Endothelial cell of umbilical vein (primary cell): ENCODE data around the gene TRPM1. TPM values are rescaled to one million over a fixed set of nuclear protein-coding genes. Genes with fewer than 3 reads are reported as not detected.

Experiments
- BruUV-seq: library from RNA; stranded (reverse); fragments of 400-500 nt; replicated peaks from 2 replicates; lab custom pipeline; 2021; lab: Mats Ljungman, UMichigan
- CTCF ChIA-PET: fragments of 300-600, 350-600 bp; sonication (Branson Sonifier 250); formaldehyde crosslinking; loops from one replicate; lab custom pipeline; 2021; ENCODE audit warnings: antibody characterized with exemption, inconsistent platforms; lab: Charles Lee
- POLR2A ChIA-PET: fragments of 300-600, 350-600 bp; sonication (Branson Sonifier 250); formaldehyde crosslinking; loops from one replicate; lab custom pipeline; 2021; ENCODE audit warnings: antibody characterized with exemption, inconsistent platforms; lab: Charles Lee
- DNase-seq: peaks from one replicate; pipeline ENCODE4 v3.0.0-alpha.2; 2011; ENCODE audit warnings: low read depth, low spot score
- FAIRE-seq: peaks from 2 replicates; lab custom pipeline; 2011; peaks lifted over from hg19 to GRCh38; lab: Jason Lieb, UNC
- H2AFZ ChIP-seq: 2 replicates; pipeline ENCODE4 v1.6.0; 2012; ENCODE audit warnings: low read depth, low read length, control low read depth, inconsistent platforms
- H3K27ac ChIP-seq: 2 replicates; pipeline ENCODE4 v1.5.1; 2011; ENCODE audit warnings: low read depth, mild to moderate bottlenecking, control low read depth, low read length, moderate library complexity; ENCODE audit not compliant: insufficient read depth
- H3K27me3 ChIP-seq, 2 experiments: 2 replicates each; pipeline versions ENCODE4 v1.6.0 to v1.6.1; 2011; ENCODE audit warnings: low read length in 2 of 2, mixed read lengths in 1 of 2; ENCODE audit not compliant: control insufficient read depth in 2 of 2, insufficient read depth in 2 of 2
- H3K36me3 ChIP-seq, 2 experiments: 2 replicates in 1 of 2; 3 replicates in 1 of 2; pipeline ENCODE4 v1.5.1; 2011; ENCODE audit warnings: low read length in 2 of 2, mild to moderate bottlenecking in 1 of 2, moderate library complexity in 1 of 2; ENCODE audit not compliant: control insufficient read depth in 2 of 2, insufficient read depth in 2 of 2; ENCODE audit errors: extremely low read depth in 1 of 2
- H3K4me1 ChIP-seq: 3 replicates; pipeline ENCODE4 v1.5.1; 2011; ENCODE audit warnings: mild to moderate bottlenecking, low read length; ENCODE audit not compliant: control insufficient read depth, insufficient read depth; ENCODE audit errors: extremely low read depth
- H3K4me2 ChIP-seq: 2 replicates; pipeline ENCODE4 v1.6.1; 2011; ENCODE audit warnings: low read length, control low read depth, mixed read lengths; ENCODE audit not compliant: insufficient read depth
- H3K4me3 ChIP-seq, 3 experiments: fragments of 200-600 bp in 1 of 3; sonication (generic), shearing (Covaris generic) in 1 of 3; replicated peaks in 1 of 3; 2 replicates each; pipeline ENCODE4 v1.5.1; 2011 to 2016; ENCODE audit warnings: control low read depth in 3 of 3, low read length in 3 of 3, mild to moderate bottlenecking in 2 of 3, inconsistent platforms in 1 of 3, low read depth in 1 of 3, moderate library complexity in 1 of 3; ENCODE audit not compliant: insufficient read depth in 1 of 3
- H3K79me2 ChIP-seq: 2 replicates; pipeline ENCODE4 v1.6.0; 2012; ENCODE audit warnings: low read length, inconsistent platforms; ENCODE audit not compliant: control insufficient read depth, insufficient read depth
- H3K9ac ChIP-seq: replicated peaks from 2 replicates; pipeline ENCODE3; 2011; ENCODE audit warnings: low read length, control low read depth; ENCODE audit not compliant: insufficient read depth; ENCODE audit errors: extremely low read depth
- H3K9me1 ChIP-seq: replicated peaks from 3 replicates; pipeline ENCODE4 v1.6.0; 2011; ENCODE audit warnings: mild to moderate bottlenecking, low read length; ENCODE audit not compliant: control insufficient read depth, insufficient read depth; ENCODE audit errors: extremely low read depth
- H3K9me3 ChIP-seq: replicated peaks from 2 replicates; pipeline ENCODE4 v1.5.1; 2012; ENCODE audit warnings: low read length, inconsistent platforms; ENCODE audit not compliant: control insufficient read depth, insufficient read depth
- H4K20me1 ChIP-seq: replicated peaks from 2 replicates; pipeline ENCODE3; 2011; ENCODE audit warnings: mild to moderate bottlenecking, low read length; ENCODE audit not compliant: control insufficient read depth, insufficient read depth; ENCODE audit errors: extremely low read depth
- CTCF ChIP-seq, 2 donors: IDR thresholded peaks; 1 replicate in 1 of 2; 2 replicates in 1 of 2; pipeline ENCODE4 v1.5.1; 2011; ENCODE audit warnings: low read length in 2 of 2, mild to moderate bottlenecking in 2 of 2, moderate library complexity in 2 of 2, control low read depth in 1 of 2, inconsistent platforms in 1 of 2, low read depth in 1 of 2; ENCODE audit not compliant: insufficient read depth in 1 of 2; ENCODE audit errors: extremely low read depth in 1 of 2
- FOS ChIP-seq: IDR thresholded peaks from 2 replicates; pipeline ENCODE4 v1.6.1; 2011; ENCODE audit warnings: mild to moderate bottlenecking, low read length, moderate library complexity, borderline replicate concordance; ENCODE audit not compliant: insufficient read depth
- JUN ChIP-seq: IDR thresholded peaks from 2 replicates; pipeline ENCODE4 v1.6.1; 2011; ENCODE audit warnings: borderline replicate concordance, low read depth; ENCODE audit not compliant: insufficient read length, insufficient read depth
- MAX ChIP-seq: IDR thresholded peaks from 2 replicates; pipeline ENCODE4 v1.6.1; 2011; ENCODE audit not compliant: insufficient read depth, insufficient read length
- MYC ChIP-seq: IDR thresholded peaks from one replicate; pipeline ENCODE4 v1.6.1; 2011; ENCODE audit warnings: mild to moderate bottlenecking, low read depth, low read length
- POLR2A ChIP-seq: IDR thresholded peaks from 2 replicates; pipeline ENCODE4 v1.6.1; 2012; ENCODE audit warnings: low read depth, mild to moderate bottlenecking, control low read depth, low read length
- dilution Hi-C: fragments of 300-500 bp; cut with MboI; formaldehyde crosslinking; loops from one replicate; pipeline ENCODE4 v1.15.0; 2019; ENCODE audit warnings: low sequenced_read_pairs; ENCODE audit not compliant: extremely low pct_ligation_motif_present
- intact Hi-C: fragments of 100-400 bp; cut with micrococcal nuclease; formaldehyde crosslinking; loops from one replicate; pipeline ENCODE4 v1.10.0; 2022
- polyA plus RNA-seq, 4 experiments: library from polyadenylated mRNA; depleted of rRNA in 3 of 4; stranded (reverse) in 3 of 4; unstranded in 1 of 4; fragments of >200 nt; gene quantifications; 2 replicates each; pipeline versions ENCODE4 v1.2.1 to v1.2.3, GENCODE V29; 2011 to 2012; ENCODE audit warnings: missing spikeins in 1 of 4
- total RNA-seq: library from RNA; stranded (reverse); gene quantifications from 2 replicates; pipeline ENCODE4 v1.2.3, GENCODE V29; 2021

The TRPM1 gene
- total and polyA plus RNA-seq, 2 donors (not counting 3 experiments of a cell fraction or from before 2014, with no cell fraction given), result 0.19 TPM; not detected in 1

- FAIRE-seq, result no peak
- Histone ChIP-seq H3K36me3 (no peaks in the 10 kb centered on the region), H3K9me3 (no peaks in the 10 kb centered on the region), H3K4me2 (no peak overlapping the region), H3K4me1 (peaks cover 4% of the 10 kb centered on the region), H4K20me1 (no peaks in the 10 kb centered on the region), H2AFZ (no peak overlapping the region), H3K4me3 (no peak overlapping the region), H3K79me2 (no peaks in the 10 kb centered on the region), H3K27me3 (peaks cover 0 to 3% of the 10 kb centered on the region in 2 experiments), H3K27ac (no peak overlapping the region), H3K9me1 (no peaks in the 10 kb centered on the region), H3K9ac (no peak overlapping the region)
- DNase-seq, result no peak
- TF ChIP-seq FOS, result no peak
- no peak for TF ChIP-seq MYC
- no peak for TF ChIP-seq CTCF (IDR thresholded peaks at IDR 0.05; ENCODE audit: extremely low read depth in 1 of 2, insufficient read depth in 1 of 2, low read depth in 1 of 2, low read length in 2 of 2)
- TF ChIP-seq JUN, result no peak
- TF ChIP-seq POLR2A, result no peak
- TF ChIP-seq MAX, result no peak
- ChIA-PET CTCF (interaction anchor here (0.6 to 4.2 kb wide), 59 partner anchors 8 to 466 kb away, joined by 3 to 175 read pairs (median 7); partner anchors contain the start of genes FAN1, MTMR10 and TRPM1), POLR2A (interaction anchor here (1.0 to 2.0 kb wide), 2 partner anchors 139 to 148 kb away, joined by 4 to 9 read pairs; partner anchors contain the start of gene MTMR10)
- dilution Hi-C loops (no loop called here), intact Hi-C loops (loop anchor here (5.0 kb wide), 1 partner anchor 328 kb away; no protein-coding TSS in a partner anchor)
- BruUV-seq, result no TSS peak
Observed at GRCh38 chr15:31129769-31130303, 28.3 kb upstream of the TRPM1 start.
